ENCODE data around the gene CCL8. TPM values are rescaled to one million over a fixed set of nuclear protein-coding genes. Genes with fewer than 3 reads are reported as not detected.

The CCL8 gene
- total and polyA plus RNA-seq, 10 of the 15 experiments (the other 5 are each of a cell fraction or from before 2014, with no cell fraction given) = not detected

DNA sequence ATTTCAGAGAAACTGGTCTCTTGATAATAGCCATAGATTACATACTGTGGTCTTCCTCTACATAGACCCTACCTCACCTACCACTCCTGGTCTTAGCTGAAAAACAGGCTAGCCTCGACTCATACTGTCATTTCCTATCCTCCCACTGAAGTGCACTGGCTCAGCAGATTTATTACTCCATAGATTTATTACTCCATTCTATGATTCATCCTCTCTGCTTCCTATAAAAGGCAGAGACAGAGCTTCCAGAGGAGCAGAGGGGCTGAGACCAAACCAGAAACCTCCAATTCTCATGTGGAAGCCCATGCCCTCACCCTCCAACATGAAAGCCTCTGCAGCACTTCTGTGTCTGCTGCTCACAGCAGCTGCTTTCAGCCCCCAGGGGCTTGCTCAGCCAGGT is 49.3 kb upstream of the CCL8 start, which contains the start of gene CCL7:
CCL7 (plus strand) TSS at position 253 of the 400 bp plus-strand sequence; CDS start at position 323, 70 bp downstream.
- ChIA-PET SMC1A (ENCODE audit: uncharacterized antibody, unreplicated experiment) (no interaction called here), RAD21 (ENCODE audit: unreplicated experiment) (no interaction called here), CTCF (interaction anchor here (0.7 kb wide), 1 partner anchor 10 kb away, joined by 3 read pairs; no protein-coding TSS in a partner anchor), POLR2A (no interaction called here)
- Histone ChIP-seq H2AFZ (ENCODE audit: control insufficient read depth, low read depth, low read length) (no peak within 1 kb of the TSS), H4K20me1 (ENCODE audit: control insufficient read depth, insufficient read depth) (no peaks in the 10 kb centered on the region), H3K9ac (ENCODE audit: control insufficient read depth, insufficient read depth, low read length) (no peak within 1 kb of the TSS), H3K9me3 (replicated peaks; ENCODE audit: control insufficient read depth, insufficient read depth, low read length) (no peaks in the 10 kb centered on the region), H3K27me3 (replicated peaks in 1 of 2; ENCODE audit: control insufficient read depth in 2 of 2, insufficient read depth in 2 of 2, low read length in 1 of 2) (no peaks in the 10 kb centered on the region; a peak in 1 of 4 replicates), H3K36me3 (ENCODE audit: control insufficient read depth in 2 of 2, insufficient read depth in 2 of 2, low read length in 1 of 2) (no peaks in the 10 kb centered on the region), H3K27ac (ENCODE audit: control insufficient read depth, insufficient read depth) (no peak within 1 kb of the TSS), H3K4me2 (ENCODE audit: control insufficient read depth, insufficient read depth) (no peak within 1 kb of the TSS), H3K79me2 (ENCODE audit: control insufficient read depth, insufficient read depth, low read length) (no peaks in the 10 kb centered on the region), H3K4me3 (no peak within 1 kb of the TSS), H3K4me1 (ENCODE audit: control insufficient read depth, insufficient read depth, low read length) (no peaks in the 10 kb centered on the region)
- ATAC-seq = no peak
- intact Hi-C loops (cut with micrococcal nuclease; ENCODE audit: unreplicated experiment) = no loop called here
- in situ Hi-C loops (cut with MboI) = no loop called here
- 0% methylated on average over 1 of the region's 1 CpG for WGBS (ENCODE audit: insufficient coverage, insufficient replicate concordance, low lambda C conversion rate, missing lambda C conversion rate)
- no peak for FAIRE-seq
- no peak for DNase-seq (ENCODE audit: low read depth, low spot score)
- no TSS peak for BruUV-seq (replicated peaks)
- no peak for TF ChIP-seq IRF4 (IDR thresholded peaks at IDR 0.05; ENCODE audit: low read depth, low read length)
- TF ChIP-seq IKZF2 (IDR thresholded peaks at IDR 0.05) = no peak
- TF ChIP-seq, protein P1, sequence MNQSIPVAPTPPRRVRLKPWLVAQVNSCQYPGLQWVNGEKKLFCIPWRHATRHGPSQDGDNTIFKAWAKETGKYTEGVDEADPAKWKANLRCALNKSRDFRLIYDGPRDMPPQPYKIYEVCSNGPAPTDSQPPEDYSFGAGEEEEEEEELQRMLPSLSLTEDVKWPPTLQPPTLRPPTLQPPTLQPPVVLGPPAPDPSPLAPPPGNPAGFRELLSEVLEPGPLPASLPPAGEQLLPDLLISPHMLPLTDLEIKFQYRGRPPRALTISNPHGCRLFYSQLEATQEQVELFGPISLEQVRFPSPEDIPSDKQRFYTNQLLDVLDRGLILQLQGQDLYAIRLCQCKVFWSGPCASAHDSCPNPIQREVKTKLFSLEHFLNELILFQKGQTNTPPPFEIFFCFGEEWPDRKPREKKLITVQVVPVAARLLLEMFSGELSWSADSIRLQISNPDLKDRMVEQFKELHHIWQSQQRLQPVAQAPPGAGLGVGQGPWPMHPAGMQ (IDR thresholded peaks at IDR 0.05; ENCODE audit: borderline replicate concordance) = no peak
- no peak for TF ChIP-seq MEF2B (IDR thresholded peaks at IDR 0.05; ENCODE audit: partially characterized antibody, poor library complexity, severe bottlenecking)
- TF ChIP-seq, protein P2, sequence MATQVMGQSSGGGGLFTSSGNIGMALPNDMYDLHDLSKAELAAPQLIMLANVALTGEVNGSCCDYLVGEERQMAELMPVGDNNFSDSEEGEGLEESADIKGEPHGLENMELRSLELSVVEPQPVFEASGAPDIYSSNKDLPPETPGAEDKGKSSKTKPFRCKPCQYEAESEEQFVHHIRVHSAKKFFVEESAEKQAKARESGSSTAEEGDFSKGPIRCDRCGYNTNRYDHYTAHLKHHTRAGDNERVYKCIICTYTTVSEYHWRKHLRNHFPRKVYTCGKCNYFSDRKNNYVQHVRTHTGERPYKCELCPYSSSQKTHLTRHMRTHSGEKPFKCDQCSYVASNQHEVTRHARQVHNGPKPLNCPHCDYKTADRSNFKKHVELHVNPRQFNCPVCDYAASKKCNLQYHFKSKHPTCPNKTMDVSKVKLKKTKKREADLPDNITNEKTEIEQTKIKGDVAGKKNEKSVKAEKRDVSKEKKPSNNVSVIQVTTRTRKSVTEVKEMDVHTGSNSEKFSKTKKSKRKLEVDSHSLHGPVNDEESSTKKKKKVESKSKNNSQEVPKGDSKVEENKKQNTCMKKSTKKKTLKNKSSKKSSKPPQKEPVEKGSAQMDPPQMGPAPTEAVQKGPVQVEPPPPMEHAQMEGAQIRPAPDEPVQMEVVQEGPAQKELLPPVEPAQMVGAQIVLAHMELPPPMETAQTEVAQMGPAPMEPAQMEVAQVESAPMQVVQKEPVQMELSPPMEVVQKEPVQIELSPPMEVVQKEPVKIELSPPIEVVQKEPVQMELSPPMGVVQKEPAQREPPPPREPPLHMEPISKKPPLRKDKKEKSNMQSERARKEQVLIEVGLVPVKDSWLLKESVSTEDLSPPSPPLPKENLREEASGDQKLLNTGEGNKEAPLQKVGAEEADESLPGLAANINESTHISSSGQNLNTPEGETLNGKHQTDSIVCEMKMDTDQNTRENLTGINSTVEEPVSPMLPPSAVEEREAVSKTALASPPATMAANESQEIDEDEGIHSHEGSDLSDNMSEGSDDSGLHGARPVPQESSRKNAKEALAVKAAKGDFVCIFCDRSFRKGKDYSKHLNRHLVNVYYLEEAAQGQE (IDR thresholded peaks at IDR 0.05; ENCODE audit: low read depth, low read length) = no peak
- no peak for TF ChIP-seq BCL3 (IDR thresholded peaks at IDR 0.05; ENCODE audit: borderline replicate concordance, insufficient read depth, low read depth, low read length, poor library complexity, severe bottlenecking)
- TF ChIP-seq IKZF1 (conservative IDR thresholded peaks at IDR 0.05) = no peak
- no peak for TF ChIP-seq NFIC (IDR thresholded peaks at IDR 0.05; ENCODE audit: low read depth, low read length)
- no peak for TF ChIP-seq BRCA1 (IDR thresholded peaks at IDR 0.05; ENCODE audit: low read depth, low read length)
- TF ChIP-seq LARP7 (IDR thresholded peaks at IDR 0.05) = no peak
- no peak for TF ChIP-seq NR2F1 (conservative IDR thresholded peaks at IDR 0.05)
- TF ChIP-seq IRF3 (IDR thresholded peaks at IDR 0.05) = no peak
- TF ChIP-seq SMARCA5 (IDR thresholded peaks at IDR 0.05) = no peak
- TF ChIP-seq ZNF217 (IDR thresholded peaks at IDR 0.05) = no peak
